ENCODE results near the gene UBE2G1. TPM values are rescaled to one million over a fixed set of nuclear protein-coding genes. Genes with fewer than 3 reads are reported as not detected.
"Not testable (repeated sequence)": the region's sequence is repeated elsewhere in the genome, so short reads cannot be mapped to it uniquely, and the experiment has no call there.

UBE2G1 gene
- total RNA-seq, 1 experiment from 2014 or later = 65.1 TPM

- Mint-ChIP-seq H3K4me1 (ENCODE audit: insufficient read depth, unreplicated experiment) (no peaks in the 10 kb centered on the region), H3K36me3 (ENCODE audit: insufficient read depth, unreplicated experiment) (no peaks in the 10 kb centered on the region), H3K27ac (ENCODE audit: low read depth, unreplicated experiment) (no peak overlapping the region), H3K27me3 (ENCODE audit: insufficient read depth, unreplicated experiment) (no peaks in the 10 kb centered on the region), H3K9me3 (ENCODE audit: unreplicated experiment) (no peaks in the 10 kb centered on the region), H3K4me3 (ENCODE audit: unreplicated experiment) (no peak overlapping the region)
- TF ChIP-seq, protein P1, sequence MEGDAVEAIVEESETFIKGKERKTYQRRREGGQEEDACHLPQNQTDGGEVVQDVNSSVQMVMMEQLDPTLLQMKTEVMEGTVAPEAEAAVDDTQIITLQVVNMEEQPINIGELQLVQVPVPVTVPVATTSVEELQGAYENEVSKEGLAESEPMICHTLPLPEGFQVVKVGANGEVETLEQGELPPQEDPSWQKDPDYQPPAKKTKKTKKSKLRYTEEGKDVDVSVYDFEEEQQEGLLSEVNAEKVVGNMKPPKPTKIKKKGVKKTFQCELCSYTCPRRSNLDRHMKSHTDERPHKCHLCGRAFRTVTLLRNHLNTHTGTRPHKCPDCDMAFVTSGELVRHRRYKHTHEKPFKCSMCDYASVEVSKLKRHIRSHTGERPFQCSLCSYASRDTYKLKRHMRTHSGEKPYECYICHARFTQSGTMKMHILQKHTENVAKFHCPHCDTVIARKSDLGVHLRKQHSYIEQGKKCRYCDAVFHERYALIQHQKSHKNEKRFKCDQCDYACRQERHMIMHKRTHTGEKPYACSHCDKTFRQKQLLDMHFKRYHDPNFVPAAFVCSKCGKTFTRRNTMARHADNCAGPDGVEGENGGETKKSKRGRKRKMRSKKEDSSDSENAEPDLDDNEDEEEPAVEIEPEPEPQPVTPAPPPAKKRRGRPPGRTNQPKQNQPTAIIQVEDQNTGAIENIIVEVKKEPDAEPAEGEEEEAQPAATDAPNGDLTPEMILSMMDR (IDR thresholded peaks at IDR 0.05; ENCODE audit: unreplicated experiment) = no peak
- no peak for DNase-seq (ENCODE audit: unreplicated experiment)
- ChIA-PET CTCF (interaction anchor here (1.2 to 1.4 kb wide), 2 partner anchors 83 to 186 kb away, joined by 3 to 4 read pairs; no protein-coding TSS in a partner anchor), POLR2A (interaction anchor here (0.5 kb wide), 1 partner anchor 84 kb away, joined by 3 read pairs; no protein-coding TSS in a partner anchor)
- intact Hi-C loops (cut with micrococcal nuclease) = no loop called here
- BruUV-seq (replicated peaks) = no TSS peak
Observed at GRCh38 chr17:4386406-4386805, 19.9 kb upstream of the UBE2G1 start.

DNA sequence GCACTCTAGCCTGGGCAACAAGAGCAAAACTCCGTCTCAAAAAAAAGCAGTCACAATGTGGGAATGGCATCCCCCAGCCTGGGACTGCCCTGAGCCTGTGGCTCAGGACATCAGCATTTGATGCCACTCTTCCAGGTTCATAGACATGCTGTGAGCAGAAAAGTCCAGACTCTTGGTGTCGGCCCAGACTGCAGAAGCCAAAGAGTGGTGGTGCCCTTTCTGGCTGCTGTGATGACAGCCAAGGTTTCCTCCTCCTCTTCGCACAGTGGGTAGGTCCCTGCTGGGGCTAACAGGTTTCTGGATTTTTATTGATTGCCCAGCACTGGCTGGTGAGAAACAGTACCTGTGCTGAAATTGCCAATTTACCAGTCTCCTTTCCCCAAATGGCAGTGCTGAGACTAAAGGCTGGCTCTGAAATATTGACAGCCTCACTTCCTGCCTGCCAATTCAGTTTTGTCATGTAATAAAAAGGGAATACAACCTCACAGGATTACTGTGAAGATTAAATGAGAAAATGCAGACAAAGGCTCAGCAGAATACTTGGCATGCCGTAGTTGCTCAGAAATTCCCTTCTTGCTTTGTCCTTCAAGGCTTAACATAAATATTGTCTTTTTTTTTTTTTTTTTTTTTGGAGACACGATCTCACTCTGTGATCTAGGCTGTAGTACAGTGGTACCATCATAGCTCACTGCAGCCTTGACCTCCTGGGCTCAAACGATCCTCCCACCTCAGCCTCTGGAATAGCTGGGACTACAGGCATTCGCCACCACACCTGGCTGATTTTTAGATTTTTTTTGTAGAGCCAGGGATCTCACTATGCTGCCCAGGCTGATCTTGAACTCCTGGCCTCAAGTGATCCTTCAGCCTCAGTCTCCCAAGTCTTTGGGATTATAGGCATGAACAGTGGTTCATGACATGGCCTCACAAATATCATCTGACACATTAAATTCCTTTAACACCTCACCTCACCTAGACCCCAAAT is 15.5 kb upstream of the UBE2G1 start:
- POLR2A ChIA-PET = interaction anchor here (1.5 kb wide), 1 partner anchor 16 kb away, joined by 4 read pairs; the partner anchor contains the start of gene UBE2G1
- CTCF ChIA-PET = interaction anchor here (0.6 kb wide), 2 partner anchors 19 to 50 kb away, joined by 5 to 6 read pairs; no protein-coding TSS in a partner anchor
- DNase-seq (ENCODE audit: unreplicated experiment) = no peak
- no peaks in the 10 kb centered on the region for H3K36me3 Mint-ChIP-seq (ENCODE audit: insufficient read depth, unreplicated experiment)
- no peaks in the 10 kb centered on the region for H3K27me3 Mint-ChIP-seq (ENCODE audit: insufficient read depth, unreplicated experiment)
- H3K9me3 Mint-ChIP-seq (ENCODE audit: unreplicated experiment) = no peaks in the 10 kb centered on the region
- BruUV-seq (replicated peaks) = no TSS peak
- no peak overlapping the region for H3K27ac Mint-ChIP-seq (ENCODE audit: low read depth, unreplicated experiment)
- H3K4me1 Mint-ChIP-seq (ENCODE audit: insufficient read depth, unreplicated experiment) = no peaks in the 10 kb centered on the region
- intact Hi-C loops (cut with micrococcal nuclease) = no loop called here
- TF ChIP-seq, protein P1 (IDR thresholded peaks at IDR 0.05; ENCODE audit: unreplicated experiment) = no peak
- H3K4me3 Mint-ChIP-seq (ENCODE audit: unreplicated experiment) = no peak overlapping the region

GRCh38 chr17:4378626-4379025 is 12.2 kb upstream of the UBE2G1 start:
- ChIA-PET POLR2A (interaction anchor here (0.7 kb wide), 2 partner anchors 25 to 91 kb away, joined by 3 to 4 read pairs; no protein-coding TSS in a partner anchor), CTCF (interaction anchor here (0.6 to 0.9 kb wide), 3 partner anchors 13 to 121 kb away, joined by 3 to 4 read pairs (median 3); no protein-coding TSS in a partner anchor)
- H3K9me3 Mint-ChIP-seq (ENCODE audit: unreplicated experiment) = no peaks in the 10 kb centered on the region
- H3K36me3 Mint-ChIP-seq (ENCODE audit: insufficient read depth, unreplicated experiment) = no peaks in the 10 kb centered on the region
- no peaks in the 10 kb centered on the region for H3K27me3 Mint-ChIP-seq (ENCODE audit: insufficient read depth, unreplicated experiment)
- DNase-seq (ENCODE audit: unreplicated experiment) = no peak
- intact Hi-C loops (cut with micrococcal nuclease) = no loop called here
- TF ChIP-seq, protein P1 (IDR thresholded peaks at IDR 0.05; ENCODE audit: unreplicated experiment) = no peak
- BruUV-seq (replicated peaks) = no TSS peak
- H3K27ac Mint-ChIP-seq (ENCODE audit: low read depth, unreplicated experiment) = no peak overlapping the region
- H3K4me3 Mint-ChIP-seq (ENCODE audit: unreplicated experiment) = no peak overlapping the region
- H3K4me1 Mint-ChIP-seq (ENCODE audit: insufficient read depth, unreplicated experiment) = no peaks in the 10 kb centered on the region

DNA sequence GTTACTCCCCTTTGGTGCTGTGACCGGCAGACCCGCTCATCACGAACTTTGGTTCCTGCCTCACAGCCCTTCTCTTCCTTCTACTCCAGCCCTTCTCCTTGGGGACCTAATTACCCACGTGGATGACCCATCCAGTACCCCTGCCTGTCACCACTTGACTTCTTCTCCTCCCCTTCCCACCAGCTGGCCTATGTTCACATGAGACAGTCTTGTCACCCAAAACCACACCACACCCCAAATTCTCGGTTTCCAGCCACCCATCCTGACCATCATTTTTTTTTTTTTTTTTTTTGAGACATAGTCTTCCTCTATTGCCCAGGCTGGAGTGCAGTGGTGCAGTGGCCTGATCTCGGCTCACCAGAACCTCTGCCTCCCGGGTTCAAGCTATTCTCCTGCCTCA is 10.8 kb upstream of the UBE2G1 start:
- POLR2A ChIA-PET; BruUV-seq (replicated peaks); H3K4me3 Mint-ChIP-seq (ENCODE audit: unreplicated experiment); H3K4me1 Mint-ChIP-seq (ENCODE audit: insufficient read depth, unreplicated experiment); H3K9me3 Mint-ChIP-seq (ENCODE audit: unreplicated experiment); H3K27me3 Mint-ChIP-seq (ENCODE audit: insufficient read depth, unreplicated experiment); H3K27ac Mint-ChIP-seq (ENCODE audit: low read depth, unreplicated experiment); CTCF ChIA-PET; H3K36me3 Mint-ChIP-seq (ENCODE audit: insufficient read depth, unreplicated experiment); DNase-seq (ENCODE audit: unreplicated experiment); intact Hi-C loops (cut with micrococcal nuclease): not testable (repeated sequence)

DNA sequence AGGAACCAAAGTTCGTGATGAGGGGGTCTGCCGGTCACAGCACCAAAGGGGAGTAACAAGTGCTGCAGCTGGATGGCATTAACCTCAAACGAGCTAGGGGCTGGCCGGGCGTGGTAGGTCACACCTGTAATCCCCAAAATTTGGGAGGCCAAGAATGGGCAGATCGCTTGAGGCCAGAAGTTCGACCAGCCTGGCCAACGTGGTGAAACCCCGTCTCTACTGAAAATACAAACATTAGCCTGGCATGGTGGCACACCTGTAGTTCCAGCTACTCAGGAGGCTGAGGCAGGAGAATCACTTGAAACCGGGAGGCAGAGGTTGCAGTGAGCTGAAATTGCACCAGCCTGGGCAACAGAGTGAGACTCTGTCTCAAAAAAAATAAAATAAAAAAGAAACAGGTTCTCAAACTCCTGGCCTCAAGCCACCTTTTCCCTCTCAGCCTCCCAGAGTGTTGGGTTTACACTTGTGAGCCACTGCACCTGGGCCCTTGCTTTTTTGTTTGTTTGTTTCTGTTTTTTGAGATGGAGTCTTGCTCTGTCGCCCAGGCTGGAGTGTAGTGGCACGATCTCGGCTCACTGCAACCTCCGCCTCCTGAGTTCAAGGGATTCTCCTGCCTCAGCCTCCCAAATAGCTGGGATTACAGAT is 9.4 kb upstream of the UBE2G1 start:
- H3K4me3 Mint-ChIP-seq (ENCODE audit: unreplicated experiment); BruUV-seq (replicated peaks); H3K27ac Mint-ChIP-seq (ENCODE audit: low read depth, unreplicated experiment); intact Hi-C loops (cut with micrococcal nuclease); H3K36me3 Mint-ChIP-seq (ENCODE audit: insufficient read depth, unreplicated experiment); CTCF ChIA-PET; H3K27me3 Mint-ChIP-seq (ENCODE audit: insufficient read depth, unreplicated experiment); H3K4me1 Mint-ChIP-seq (ENCODE audit: insufficient read depth, unreplicated experiment); H3K9me3 Mint-ChIP-seq (ENCODE audit: unreplicated experiment); DNase-seq (ENCODE audit: unreplicated experiment): not testable (repeated sequence)
- POLR2A ChIA-PET = interaction anchor here (0.6 to 0.7 kb wide), 2 partner anchors 214 to 270 kb away, joined by 3 to 4 read pairs; no protein-coding TSS in a partner anchor
